K562 (cell line): ENCODE measurements around the gene CCNL2. TPM values are rescaled to one million over a fixed set of nuclear protein-coding genes. Genes with fewer than 3 reads are reported as not detected.
A peak's percentile ranks its signal among the peaks of the same experiment; 100 is the strongest.

Experiments used
- ATF4 ChIP-seq: fragments of 450-650 bp; formaldehyde crosslinking; IDR thresholded peaks from 2 replicates; pipeline ENCODE4 v1.4.0; 2022; ENCODE audit warnings: mild to moderate bottlenecking, moderate library complexity
- CAMTA2 ChIP-seq: fragments of 250-450 bp; sonication (Bioruptor Pico); conservative IDR thresholded peaks from 2 replicates; pipeline ENCODE4 v1.5.1; 2022
- CBX3 ChIP-seq, 2 experiments: IDR thresholded peaks; 1 replicate in 1 of 2; 2 replicates in 1 of 2; pipeline ENCODE4 v1.6.1; 2012; ENCODE audit warnings: inconsistent platforms in 2 of 2, low read length in 2 of 2, borderline replicate concordance in 1 of 2, control low read depth in 1 of 2
- CEBPG ChIP-seq, 3 experiments: fragments of 200-800 bp in 1 of 3; sonication (Bioruptor generic) in 1 of 3; sonication (generic) in 1 of 3; formaldehyde crosslinking in 1 of 3; IDR thresholded peaks in 2 of 3; conservative IDR thresholded peaks in 1 of 3; 2 replicates each; pipeline versions ENCODE4 v1.6.1 to v1.8.0; 2016 to 2022; ENCODE audit warnings: missing compliant biosample characterization in 2 of 3, missing genetic modification characterization in 2 of 3, mild to moderate bottlenecking in 1 of 3, missing genetic modification reagents in 1 of 3
- HNRNPUL1 ChIP-seq: fragments of 200-400 bp; formaldehyde crosslinking; IDR thresholded peaks from 2 replicates; pipeline ENCODE4 v1.6.1; 2017; ENCODE audit warnings: low read length
- ILF3 ChIP-seq: fragments of 450-650 bp; IDR thresholded peaks from 2 replicates; pipeline ENCODE4 v1.6.1; 2018; ENCODE audit warnings: antibody characterized with exemption, mild to moderate bottlenecking, moderate library complexity, borderline replicate concordance
- LARP7 ChIP-seq: fragments of 450-650 bp; IDR thresholded peaks from 2 replicates; pipeline ENCODE4 v1.6.1; 2016
- RHOXF2B ChIP-seq: fragments of 250-450 bp; sonication (Bioruptor Pico); conservative IDR thresholded peaks from 2 replicates; pipeline ENCODE4 v1.5.1; 2021
- RREB1 ChIP-seq: fragments of 250-450 bp; sonication (Bioruptor Pico); IDR thresholded peaks from 2 replicates; pipeline ENCODE4 v1.4.0; 2020
- SNRNP70 ChIP-seq: fragments of 200-400 bp; formaldehyde crosslinking; optimal IDR thresholded peaks from 2 replicates; pipeline ENCODE3; 2017; ENCODE audit warnings: low read depth, low read length
- SUPT5H ChIP-seq: fragments of 450-650 bp; IDR thresholded peaks from 2 replicates; pipeline ENCODE4 v1.6.1; 2016
- TARDBP ChIP-seq: fragments of 450-650 bp; IDR thresholded peaks from 2 replicates; pipeline ENCODE4 v1.6.1; 2016
- ZNF124 ChIP-seq: sonication (generic); formaldehyde crosslinking; IDR thresholded peaks from 2 replicates; pipeline ENCODE4 v1.8.1; 2022; ENCODE audit warnings: missing genetic modification reagents
- ZNF140 ChIP-seq: fragments of 250-450 bp; sonication (Bioruptor Pico); IDR thresholded peaks from 2 replicates; pipeline ENCODE4 v1.8.0; 2021; ENCODE audit warnings: moderate library complexity, mild to moderate bottlenecking, inconsistent platforms
- ZNF444 ChIP-seq: fragments of 250-450 bp; sonication (Bioruptor Pico); IDR thresholded peaks from 2 replicates; pipeline ENCODE4 v1.4.0; 2020; ENCODE audit warnings: mild to moderate bottlenecking, moderate library complexity
- polyA plus RNA-seq, 8 experiments: library from polyadenylated mRNA; depleted of rRNA in 4 of 8; stranded (reverse) in 5 of 8; unstranded in 3 of 8; fragments of >200 nt; fragmentation: Nextera tagmentation in 2 of 8; fragmentation: Illumina TruSeq in 1 of 8; extraction: Ambion mirVana in 2 of 8; extraction: Trizol in 1 of 8; gene quantifications; 2 replicates each; pipeline versions ENCODE4 v1.2.1 to v1.2.3, GENCODE V29; 2011 to 2014; ENCODE audit warnings: inconsistent platforms in 1 of 8, missing spikeins in 1 of 8
- total RNA-seq, 7 experiments: library from RNA; depleted of rRNA in 6 of 7; stranded (reverse); fragments of >200 nt in 6 of 7; fragmentation: Illumina TruSeq in 2 of 7; extraction: Trizol in 2 of 7; gene quantifications; 2 replicates each; pipeline versions ENCODE4 v1.2.1 to v1.2.3, GENCODE V29; 2011 to 2021; ENCODE audit warnings: low replicate concordance in 1 of 7
- TF ChIP-seq, protein P1 (sequence below), 2 experiments: fragments of 450-650 bp; IDR thresholded peaks; 2 replicates each; pipeline ENCODE4 v1.6.1; 2018; ENCODE audit warnings: mild to moderate bottlenecking in 2 of 2, low read depth in 1 of 2; ENCODE audit not compliant: partially characterized antibody in 2 of 2

The CCNL2 gene
- total and polyA plus RNA-seq, 9 of the 15 experiments (the other 6 are each of a cell fraction or from before 2014, with no cell fraction given) = 2.8 to 287 (median 94.5) TPM

GRCh38 chr1:1399872-1400575 is 889 bp upstream of the CCNL2 start (continued):
- 0 out of 2 replicates have a peak, but pooled peaks have one; percentile 15 for TF ChIP-seq RREB1
- 0 out of 2 replicates have a peak, but pooled peaks have one; percentile 2 for TF ChIP-seq TARDBP
- peak; percentile 70; the same call in 1 of the 2 replicates for TF ChIP-seq ZNF124 (CRISPR knock-in tag)
- TF ChIP-seq HNRNPUL1 = peak; percentile 81; the same call in 1 of the 2 replicates
- TF ChIP-seq CBX3 (IDR thresholded peaks at IDR 0.05; ENCODE audit: borderline replicate concordance in 1 of 2, low read length in 2 of 2) = no peak; a peak in 1 of 3 replicates
- 0 out of 2 replicates have a peak, but pooled peaks have one; percentile 47 for TF ChIP-seq RHOXF2B (CRISPR knock-in tag)
- TF ChIP-seq CEBPG (CRISPR knock-in tag; IDR thresholded peaks at IDR 0.05) = peak; percentile 5; the same call in 1 of the 2 replicates
- TF ChIP-seq CEBPG (tag; conservative IDR thresholded peaks at IDR 0.05 in 1 of 2, IDR thresholded peaks at IDR 0.05 in 1 of 2) = no peak
- TF ChIP-seq ZNF444 (CRISPR knock-in tag) = no peak
- no peak for TF ChIP-seq CAMTA2 (CRISPR knock-in tag)
- TF ChIP-seq SUPT5H = peak; percentile 57
- TF ChIP-seq ATF4 (CRISPR knock-in tag) = no peak; the same call in 1 of the 2 replicates
- TF ChIP-seq, protein P1, sequence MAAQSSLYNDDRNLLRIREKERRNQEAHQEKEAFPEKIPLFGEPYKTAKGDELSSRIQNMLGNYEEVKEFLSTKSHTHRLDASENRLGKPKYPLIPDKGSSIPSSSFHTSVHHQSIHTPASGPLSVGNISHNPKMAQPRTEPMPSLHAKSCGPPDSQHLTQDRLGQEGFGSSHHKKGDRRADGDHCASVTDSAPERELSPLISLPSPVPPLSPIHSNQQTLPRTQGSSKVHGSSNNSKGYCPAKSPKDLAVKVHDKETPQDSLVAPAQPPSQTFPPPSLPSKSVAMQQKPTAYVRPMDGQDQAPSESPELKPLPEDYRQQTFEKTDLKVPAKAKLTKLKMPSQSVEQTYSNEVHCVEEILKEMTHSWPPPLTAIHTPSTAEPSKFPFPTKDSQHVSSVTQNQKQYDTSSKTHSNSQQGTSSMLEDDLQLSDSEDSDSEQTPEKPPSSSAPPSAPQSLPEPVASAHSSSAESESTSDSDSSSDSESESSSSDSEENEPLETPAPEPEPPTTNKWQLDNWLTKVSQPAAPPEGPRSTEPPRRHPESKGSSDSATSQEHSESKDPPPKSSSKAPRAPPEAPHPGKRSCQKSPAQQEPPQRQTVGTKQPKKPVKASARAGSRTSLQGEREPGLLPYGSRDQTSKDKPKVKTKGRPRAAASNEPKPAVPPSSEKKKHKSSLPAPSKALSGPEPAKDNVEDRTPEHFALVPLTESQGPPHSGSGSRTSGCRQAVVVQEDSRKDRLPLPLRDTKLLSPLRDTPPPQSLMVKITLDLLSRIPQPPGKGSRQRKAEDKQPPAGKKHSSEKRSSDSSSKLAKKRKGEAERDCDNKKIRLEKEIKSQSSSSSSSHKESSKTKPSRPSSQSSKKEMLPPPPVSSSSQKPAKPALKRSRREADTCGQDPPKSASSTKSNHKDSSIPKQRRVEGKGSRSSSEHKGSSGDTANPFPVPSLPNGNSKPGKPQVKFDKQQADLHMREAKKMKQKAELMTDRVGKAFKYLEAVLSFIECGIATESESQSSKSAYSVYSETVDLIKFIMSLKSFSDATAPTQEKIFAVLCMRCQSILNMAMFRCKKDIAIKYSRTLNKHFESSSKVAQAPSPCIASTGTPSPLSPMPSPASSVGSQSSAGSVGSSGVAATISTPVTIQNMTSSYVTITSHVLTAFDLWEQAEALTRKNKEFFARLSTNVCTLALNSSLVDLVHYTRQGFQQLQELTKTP (IDR thresholded peaks at IDR 0.05; ENCODE audit: low read depth in 1 of 2, partially characterized antibody in 2 of 2) = peak in 1 of 2 experiments; percentile 5
- TF ChIP-seq ILF3 = no peak
- peak; percentile 87 for TF ChIP-seq SNRNP70
- no peak; the same call in 1 of the 2 replicates for TF ChIP-seq LARP7
- no peak for TF ChIP-seq ZNF140
